AG08396 (cell line): ENCODE results near the gene EPHB2.

Experiments used
- DNase-seq: peaks from one replicate; pipeline ENCODE4 v3.0.0; 2012; ENCODE audit warnings: low spot score, mixed read lengths

EPHB2 gene

DNA sequence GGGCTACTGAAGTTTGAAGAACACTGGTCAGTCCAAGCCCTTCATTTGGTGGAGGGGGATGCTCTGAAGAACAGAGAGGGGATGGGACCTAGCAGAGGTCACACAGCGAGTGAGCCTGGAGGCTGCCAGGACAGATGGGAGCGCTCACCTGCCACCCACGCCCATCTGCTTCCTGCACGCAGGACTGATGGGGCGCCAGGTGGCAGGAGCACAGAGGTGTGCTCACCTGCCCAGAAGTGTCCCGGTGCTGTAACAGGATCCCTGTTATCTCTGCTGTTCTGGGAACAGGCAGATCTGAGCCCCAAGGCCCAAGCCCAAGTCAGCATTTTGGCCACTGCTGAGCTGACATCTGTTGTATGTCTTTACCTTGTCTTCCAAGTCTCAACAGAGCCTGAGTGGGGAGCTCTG is 40.5 kb downstream of the EPHB2 start:
- no peak for DNase-seq

DNA sequence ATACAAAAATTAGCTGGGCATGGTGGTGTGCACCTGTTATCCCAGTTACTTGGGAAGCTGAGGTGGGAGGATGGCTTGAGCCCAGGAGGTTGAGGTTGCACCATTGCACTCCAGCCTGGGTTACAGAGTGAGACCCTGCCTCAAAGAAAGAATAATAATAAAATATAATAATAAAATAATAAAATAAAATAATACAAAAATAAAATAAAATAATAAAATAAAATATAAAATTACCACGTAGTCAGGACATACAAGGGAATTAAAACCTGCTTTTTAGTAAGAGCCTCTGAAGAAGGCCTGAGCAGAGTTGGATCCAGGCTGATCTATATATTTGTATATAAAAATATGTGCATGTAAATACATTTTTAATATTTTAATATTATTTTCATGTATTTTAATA is 41.7 kb downstream of the EPHB2 start:
- DNase-seq = no peak

DNA sequence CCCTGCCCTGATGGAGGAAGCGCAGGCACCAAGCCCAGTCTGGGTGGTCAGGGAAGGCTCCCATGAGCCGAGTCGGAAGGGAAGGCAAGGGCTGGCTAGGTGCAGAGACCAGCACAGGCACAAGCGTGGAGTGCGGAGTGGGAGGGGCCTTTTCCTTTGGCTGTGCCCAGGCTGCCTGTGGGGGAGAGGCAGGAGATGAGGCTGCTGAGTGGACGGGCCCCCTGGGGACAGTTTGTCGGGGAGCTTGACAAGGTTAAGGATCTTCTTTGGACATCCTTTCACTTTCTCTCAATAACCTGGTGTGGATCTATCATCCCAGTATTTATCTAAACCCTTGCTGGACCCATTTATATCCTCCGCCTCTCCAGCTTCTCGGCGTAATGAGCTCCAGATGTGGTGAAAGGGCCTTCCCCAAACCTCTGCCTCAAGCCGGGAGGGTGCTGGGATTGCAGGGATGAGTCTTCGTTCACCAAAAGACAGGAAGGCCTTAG is 42.9 kb downstream of the EPHB2 start:
- DNase-seq = peak; percentile 67

DNA sequence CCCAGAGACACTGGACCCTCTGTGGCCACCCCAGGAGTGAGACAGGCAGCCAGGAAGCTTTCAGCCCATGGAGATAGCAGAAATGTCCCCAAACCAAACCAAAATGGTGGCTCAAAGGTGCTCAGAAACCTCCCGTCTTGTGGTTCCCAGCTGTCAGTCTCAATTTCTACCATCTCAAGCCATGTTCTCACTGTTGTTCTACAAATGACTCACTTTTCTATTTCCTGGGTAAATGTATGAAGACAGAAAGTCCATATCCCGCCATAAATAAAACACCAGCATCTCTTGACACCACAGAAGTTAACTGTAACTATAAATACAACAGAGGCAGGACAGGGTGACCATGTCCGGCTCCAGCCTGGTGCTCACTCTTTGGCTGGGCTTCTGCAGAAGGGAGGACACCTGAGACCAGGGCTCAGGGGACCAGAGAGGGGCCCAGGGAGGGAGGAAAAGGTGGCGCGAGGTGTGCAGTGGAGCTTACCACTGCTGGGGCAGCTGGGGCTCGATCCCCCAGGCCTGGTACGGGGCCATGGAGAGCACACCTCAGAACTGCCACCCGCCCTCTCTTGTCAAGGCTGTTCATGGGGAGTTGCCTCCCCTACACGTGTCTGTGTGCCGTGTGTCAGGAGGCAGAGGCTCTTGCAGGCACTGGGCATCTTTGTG is 43.6 kb downstream of the EPHB2 start:
- no peak for DNase-seq

DNA sequence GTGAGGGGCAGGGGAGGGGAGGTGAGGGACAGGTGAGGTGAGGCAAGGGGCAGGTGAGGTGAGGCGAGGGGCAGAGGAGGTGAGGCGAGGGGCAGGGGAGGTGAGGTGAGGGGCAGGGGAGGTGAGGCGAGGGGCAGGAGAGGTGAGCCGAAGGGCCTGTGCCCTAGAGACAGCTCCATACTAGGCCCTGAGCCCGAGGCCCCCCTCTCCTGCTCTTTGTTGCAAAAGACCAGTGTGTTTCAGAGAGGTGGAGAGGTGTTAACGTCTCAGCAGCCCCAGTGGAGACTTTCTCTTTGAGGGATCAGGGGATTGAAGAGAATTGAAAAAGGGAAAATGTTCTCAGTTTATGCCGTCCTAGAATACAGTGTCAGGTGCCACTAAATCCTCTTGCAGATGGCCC is 44.2 kb downstream of the EPHB2 start:
- DNase-seq = no peak

DNA sequence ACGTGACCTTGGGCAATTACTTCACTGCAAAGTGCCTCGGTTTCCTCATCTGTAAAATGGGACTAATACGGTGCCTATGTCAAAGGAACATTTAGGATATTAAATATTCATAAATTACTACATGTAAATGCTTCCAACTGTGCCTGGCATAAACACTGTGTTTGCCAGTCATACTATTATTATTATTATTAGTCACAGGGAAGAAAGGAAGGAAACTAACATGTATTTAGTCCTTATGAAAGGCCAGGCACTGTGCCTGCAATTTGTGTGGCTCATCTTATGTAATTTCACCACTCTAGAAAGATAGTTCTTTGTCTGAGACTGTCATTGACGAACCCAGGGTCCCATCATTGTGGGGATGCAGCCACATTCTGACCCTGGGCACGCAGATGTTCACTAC is 45.0 kb downstream of the EPHB2 start:
- no peak for DNase-seq

DNA sequence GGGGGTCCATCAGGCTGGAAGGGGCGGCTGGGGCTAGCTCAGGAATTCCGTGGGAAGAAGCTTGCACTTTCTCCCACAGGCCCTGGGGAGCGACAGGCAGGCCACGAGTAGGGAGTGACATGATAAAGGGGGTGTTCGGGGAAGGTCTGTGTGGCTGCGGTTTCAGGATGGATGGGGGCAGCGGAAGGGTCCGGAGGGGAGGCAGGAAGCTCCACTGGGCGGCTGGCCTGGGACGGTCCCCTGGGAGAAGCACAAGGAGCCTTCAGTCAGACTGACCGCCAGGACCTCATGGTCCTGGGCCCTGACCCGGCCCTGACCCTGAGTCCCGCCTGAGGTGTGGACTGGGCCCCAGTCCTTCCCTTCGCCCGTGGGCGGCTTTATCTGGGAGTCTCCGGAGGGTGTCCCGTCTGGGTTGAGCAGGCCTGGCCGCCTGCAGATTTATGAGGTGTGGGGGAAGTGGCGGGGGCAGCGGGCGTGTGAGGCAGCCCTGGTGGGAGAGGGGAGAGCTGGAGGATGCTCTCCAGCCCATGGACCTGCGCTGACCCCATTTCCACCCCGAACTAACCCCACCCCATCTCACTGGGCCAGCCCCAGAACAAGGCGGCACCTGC is 45.6 kb downstream of the EPHB2 start:
- DNase-seq = no peak

DNA sequence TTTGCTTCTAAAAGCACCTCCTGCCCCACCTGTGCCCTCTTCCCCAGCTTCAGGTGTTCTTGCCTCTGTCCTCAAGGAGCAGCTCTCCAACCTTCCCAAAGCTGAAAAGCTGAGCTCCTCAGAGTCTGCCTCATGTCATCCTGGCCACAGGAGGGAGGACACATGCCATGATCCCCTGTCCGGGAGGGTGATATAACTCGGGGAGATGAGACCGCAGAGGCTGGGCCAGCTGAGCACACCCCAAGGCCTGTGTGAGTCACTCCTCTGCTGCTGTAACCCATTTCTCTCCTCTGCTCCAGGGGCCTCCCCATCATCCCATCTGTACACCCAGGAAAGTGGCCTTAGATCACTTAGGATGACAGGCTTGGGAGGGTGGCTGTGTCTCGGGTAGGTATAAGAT is 49.8 kb downstream of the EPHB2 start:
- DNase-seq = no peak

DNA sequence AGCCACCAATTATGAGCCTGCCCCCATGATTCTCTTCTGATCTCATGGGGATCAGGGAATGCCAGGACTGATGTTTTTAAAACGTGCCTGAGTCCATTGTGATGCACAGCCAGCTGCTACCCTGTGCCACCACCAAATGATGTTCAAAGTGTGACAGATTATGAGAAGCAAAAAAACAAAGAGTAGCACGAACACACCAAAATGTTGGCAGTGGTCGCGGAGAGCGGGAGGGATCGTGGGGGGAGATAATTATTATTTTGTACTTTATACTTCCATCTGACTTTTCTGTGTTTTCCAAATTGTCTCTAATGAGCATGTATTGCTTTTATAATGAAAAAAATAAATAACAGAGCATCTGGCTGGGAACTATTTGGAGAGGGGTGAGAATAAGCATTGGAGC is 50.5 kb downstream of the EPHB2 start:
- DNase-seq = no peak

DNA sequence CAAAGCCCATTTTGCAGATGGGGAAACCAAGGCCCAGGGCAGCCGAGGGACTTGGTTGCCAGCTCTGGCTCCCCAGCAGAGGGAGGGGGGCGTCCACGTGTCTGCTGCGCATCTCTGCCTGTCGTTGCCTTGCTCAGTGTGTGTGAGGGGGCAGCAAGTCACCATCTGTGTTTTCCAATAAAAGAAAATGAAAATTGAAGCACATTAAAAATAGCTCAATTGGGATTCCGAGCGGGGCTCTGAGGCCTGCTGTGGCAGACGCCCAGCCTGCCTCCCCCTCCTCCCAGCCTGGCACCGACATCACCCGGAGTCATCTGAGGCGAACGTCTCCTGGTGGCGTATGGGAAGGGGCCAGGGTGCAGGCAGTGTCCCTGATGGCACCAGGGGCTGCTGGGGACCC is 51.2 kb downstream of the EPHB2 start:
- no peak for DNase-seq

DNA sequence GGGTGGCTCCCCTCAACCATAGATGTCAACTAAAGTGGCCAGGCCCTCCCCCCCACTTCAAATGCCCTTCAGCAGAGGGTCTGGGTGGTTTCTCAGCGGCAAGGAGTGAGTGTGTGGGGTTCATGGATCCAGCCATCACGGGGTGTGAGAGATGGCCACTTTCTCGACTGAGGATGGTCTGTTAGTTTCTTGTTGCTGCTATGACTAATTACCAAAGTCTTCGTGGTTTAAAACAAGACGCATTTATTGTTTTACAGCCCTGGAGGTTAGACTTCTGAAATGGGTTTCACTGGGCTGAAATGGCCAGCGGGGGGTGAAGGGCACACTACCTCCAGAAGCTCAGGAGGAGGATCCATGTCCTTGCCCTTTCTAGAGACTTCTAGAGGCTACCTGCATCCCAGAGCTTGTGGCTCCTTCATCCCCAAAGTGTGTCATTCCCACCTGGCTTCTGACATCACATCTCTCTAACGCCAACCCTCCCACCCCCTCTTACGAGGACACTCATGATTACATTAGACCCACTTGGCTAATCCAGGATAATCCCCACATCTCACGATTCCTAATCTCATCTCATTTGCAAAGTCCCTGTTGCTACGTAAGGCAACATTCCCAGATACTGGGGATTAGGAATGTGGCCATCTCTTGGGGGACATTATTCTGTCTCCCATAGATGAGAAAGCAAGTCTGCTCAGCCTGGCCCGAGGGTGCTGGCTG is 53.0 kb downstream of the EPHB2 start:
- DNase-seq = no peak

DNA sequence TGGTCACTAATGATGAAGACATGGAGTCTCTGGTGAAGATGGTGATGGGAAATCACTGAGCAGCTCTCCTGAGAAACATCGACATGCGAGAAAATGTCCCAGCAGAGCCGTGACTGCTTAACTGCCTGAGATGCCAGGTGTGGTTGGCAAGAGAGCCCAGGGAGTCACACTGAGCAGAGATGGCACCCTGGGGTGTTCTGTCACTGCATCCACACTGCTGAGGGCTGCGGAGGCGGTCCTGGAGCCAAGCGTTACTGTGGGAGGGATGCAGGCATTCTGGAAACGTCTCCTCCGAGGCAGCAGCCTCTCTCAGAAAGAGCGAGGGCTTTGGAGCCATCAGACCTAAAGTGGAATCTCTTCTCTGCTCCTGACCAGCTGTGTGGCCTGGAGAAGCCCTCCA is 57.2 kb downstream of the EPHB2 start:
- DNase-seq = no peak

DNA sequence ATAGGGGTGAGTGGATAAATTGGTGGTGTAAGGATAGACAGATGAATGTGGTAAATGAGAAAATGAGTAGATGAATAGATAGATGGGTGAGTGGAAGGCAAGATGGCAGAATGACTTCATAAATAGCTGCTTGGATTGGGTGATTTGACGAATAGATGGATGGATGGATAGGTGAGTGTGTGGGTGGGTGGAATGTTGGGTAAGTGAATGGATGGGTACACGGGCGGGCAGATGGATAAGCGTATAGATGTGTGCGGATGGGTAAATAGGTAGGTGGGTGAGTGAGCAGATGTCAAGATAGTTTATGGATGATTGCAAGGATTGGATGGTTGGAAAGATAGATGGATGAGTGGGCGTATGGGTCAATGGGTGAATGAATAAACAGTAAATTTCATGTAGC is 59.3 kb downstream of the EPHB2 start:
- DNase-seq = no peak

DNA sequence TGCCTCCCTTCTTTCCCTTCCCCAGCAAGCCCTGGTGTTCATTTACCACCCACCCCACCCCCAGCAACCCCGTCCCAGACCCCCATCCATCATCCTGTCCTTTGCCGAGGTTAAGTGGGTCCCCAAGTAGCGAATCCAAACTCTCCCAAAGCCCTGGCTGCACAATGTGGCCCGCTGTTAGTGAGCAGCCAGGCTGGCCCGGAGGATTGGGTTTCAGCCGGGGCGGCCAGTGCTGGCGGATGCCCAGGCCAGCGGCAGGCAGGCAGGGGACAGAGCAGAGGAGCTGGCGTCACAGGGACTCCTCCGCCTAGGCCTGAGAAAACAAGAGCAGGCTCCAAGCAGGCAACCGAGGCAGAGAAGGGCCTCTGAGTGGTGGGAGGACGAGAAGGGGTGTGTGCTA is 61.4 kb downstream of the EPHB2 start:
- DNase-seq = no peak

DNA sequence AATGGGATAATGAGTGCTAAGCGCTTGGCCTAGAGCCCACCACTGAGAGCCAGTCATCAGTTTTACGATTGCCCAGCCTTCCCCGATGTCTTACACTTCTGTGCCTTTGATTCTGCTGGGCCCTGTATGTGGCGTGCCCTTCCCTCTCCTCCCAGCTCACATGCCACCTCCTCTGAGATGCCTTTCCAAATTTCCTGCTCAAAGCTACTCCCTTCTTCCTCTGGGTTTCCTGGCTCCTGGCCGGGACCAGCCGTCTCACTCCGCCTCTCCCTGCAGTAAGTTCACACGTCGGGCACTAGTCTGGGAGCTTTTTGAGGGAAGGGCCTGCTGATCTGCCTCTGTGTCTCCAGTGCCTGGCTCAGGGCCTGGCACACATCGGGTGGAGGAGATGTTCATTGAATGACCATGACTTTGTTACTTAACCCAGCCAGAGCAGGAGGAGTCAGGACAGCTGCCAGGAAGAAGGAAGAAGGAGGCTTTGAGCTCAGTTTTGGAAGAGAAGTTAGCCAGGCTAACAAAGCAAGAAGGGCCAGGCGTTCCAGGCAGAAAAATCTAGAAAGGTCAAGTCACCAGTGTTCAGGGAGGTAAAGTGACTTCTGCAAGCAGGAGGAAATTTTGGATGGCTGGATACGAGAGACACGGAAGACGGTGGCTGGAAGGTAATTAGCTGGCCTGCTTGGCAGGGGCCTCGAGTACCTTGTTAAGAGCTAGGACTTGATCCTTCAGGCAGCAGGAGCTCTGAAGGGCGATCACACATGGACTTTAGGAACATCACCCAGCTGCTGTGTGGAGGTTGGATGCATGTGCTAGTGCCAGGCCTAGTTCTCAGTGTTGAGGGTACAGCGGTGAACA is 63.6 kb downstream of the EPHB2 start:
- DNase-seq = peak; percentile 70

DNA sequence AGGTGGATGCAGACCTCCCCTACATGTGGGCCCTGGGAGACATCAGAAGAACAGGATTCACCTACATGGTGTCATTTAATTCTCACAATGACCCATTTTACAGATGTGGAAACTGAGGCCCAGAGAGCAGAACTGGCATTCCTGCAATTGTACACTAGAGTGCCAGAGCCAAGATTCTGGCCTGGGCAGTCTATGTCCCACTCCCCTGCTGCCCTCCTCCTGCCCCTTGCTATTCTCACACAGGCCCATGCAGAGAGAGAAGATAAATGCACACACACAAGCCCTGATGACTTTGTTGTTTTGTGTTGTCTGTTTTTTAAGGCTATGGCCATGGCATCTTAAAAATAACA is 64.2 kb downstream of the EPHB2 start:
- no peak for DNase-seq

DNA sequence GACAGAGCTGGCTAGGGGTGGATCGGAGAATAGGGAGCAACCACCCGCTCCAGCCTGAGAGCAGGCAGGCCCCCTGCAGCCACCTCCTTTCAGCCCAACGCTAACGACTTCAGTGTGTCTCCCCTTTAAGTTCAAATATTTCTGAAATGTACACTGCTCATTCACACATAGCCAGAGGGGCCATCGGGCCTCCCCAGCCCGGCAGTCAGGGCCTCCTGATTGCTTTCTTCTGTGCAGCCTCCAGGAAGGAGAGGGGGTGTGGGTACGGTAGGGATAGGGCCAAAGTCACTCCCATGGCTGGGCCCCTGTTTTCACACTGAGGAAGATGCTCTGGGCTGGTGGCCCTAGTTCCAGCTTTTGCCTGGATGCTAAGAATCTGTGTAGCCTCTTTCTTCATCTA is 64.8 kb downstream of the EPHB2 start:
- DNase-seq = no peak

DNA sequence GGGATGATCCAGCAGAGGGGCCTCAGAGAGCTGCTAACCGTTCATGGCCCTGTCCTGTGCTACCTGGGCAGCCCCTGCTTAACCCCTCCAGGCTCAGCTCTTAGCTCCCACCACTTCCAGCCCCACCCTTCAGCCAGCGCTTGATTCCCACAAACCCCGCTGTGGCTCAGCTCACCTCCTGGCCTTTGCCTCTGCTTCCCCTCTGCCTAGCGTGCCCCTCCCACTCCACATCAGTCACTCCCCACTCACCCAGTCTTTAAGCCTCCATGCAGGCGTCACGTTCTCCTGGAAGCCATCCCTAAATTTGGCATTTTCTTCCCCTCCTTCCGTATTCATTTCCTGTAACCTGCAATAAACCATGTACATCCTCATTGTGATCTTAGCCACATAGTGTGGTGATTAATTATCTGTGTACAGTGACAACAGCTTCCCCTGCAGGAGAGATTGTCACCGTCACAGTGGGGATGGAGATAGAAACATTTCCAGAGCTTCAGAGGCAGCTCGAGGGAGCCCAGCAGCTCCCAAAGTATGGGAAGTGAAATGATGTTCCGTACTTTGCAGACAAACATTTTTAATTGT is 65.5 kb downstream of the EPHB2 start:
- DNase-seq = no peak

DNA sequence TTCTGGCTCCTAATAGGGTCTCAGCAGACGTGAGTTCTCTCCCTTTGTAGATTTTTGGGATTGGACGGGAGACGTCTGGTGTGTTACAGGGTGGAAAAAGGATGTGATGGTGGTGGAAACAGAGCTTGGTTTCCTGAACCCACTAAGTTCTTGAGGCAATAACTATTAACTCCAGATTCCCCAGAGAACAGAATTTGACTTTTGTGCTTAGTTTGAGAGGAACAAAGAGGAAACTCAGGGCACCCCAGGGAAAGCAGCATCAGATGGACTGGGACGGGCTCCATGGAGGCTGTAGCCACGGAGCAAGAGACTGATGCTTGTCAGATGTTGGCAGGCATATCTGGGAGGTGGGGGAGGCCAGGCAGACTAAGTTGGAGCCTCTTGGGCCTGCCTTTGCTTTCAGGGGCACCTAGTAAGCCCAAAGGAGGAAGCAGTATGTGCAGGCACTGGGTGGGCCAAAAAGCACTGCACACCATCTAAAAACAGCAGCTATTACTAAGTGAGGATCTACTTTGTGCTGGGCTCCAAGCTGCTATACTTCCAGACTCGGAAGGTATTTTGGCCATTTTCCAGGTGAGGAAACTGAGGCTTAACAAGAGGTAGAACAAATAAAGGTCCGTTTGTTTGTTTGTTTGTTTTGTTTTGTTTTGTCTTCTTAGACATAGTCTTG is 66.9 kb downstream of the EPHB2 start:
- DNase-seq = no peak

DNA sequence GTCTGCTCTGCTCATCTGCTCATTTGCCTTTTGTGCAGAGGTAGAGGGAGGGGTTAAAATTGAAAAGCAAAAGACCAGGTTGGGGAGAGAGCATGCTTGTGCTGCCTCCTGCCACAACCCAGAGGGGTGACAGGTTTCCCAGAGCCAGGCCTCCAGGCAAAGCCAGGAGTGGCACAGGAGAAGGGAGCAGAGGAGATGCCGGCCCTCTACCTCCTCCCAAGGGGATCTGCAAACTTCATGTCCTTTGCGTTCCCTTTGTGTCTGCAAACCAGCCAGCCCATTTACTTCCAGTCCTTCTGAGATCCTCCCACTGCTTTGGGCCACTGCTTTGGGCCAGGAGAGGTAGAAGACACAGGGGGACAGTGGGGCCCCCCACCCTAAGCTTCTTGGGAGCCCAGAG is 67.8 kb downstream of the EPHB2 start:
- no peak for DNase-seq

DNA sequence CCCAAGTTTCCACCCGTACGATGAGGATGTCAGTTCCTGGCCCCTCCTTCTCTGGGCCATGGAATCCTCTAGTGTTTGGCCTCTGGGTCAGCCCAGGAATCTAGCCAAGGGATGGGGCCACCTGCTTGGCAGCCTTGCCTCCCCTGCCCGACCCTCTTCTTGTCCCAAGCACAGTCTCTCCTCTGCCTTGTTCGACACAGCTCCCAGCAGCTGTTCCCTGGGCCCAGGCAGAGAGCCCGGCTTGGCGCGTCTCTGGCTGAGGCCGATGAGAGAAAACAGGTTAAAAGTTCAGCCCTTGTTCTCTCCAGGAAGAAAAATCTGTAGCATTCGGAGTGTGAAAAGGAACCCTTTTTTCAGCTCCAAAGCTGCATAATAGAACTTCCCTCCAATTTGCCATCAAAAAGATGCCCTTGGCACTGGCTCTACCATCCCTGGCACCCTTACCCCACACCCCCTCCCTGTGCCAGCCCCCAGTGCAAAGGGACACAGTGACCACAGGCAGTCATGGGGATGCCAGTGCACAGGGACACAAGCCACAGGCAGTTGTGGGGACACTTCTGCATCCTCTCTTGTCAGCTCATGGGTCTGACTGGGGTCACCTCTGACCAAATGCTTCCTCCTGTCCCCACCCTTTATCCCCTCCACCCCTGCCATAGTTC is 68.4 kb downstream of the EPHB2 start:
- DNase-seq = no peak
